GM23338 (cell line): ENCODE results near the gene CERS2. TPM values are rescaled to one million over a fixed set of nuclear protein-coding genes. Genes with fewer than 3 reads are reported as not detected.
A peak's percentile ranks its signal among the peaks of the same experiment; 100 is the strongest.

Source experiments
- ATAC-seq: fragments of 200-7000 bp; cut with Tn5 transposase; 3 replicates; pipeline ENCODE4 v1.9.1; 2020
- DNase-seq: peaks from one replicate; pipeline ENCODE4 v3.0.0-alpha.2; 2015; ENCODE audit warnings: low spot score
- H2AFZ ChIP-seq: fragments of 200-600 bp; sonication (generic); 2 replicates; pipeline ENCODE4 v1.8.0; 2016; ENCODE audit warnings: antibody characterized with exemption, mild to moderate bottlenecking, moderate library complexity
- H3F3A ChIP-seq: fragments of 200-600 bp; sonication (generic); replicated peaks from 2 replicates; pipeline ENCODE4 v1.8.0; 2017; ENCODE audit warnings: antibody characterized with exemption, mixed run types, low read depth
- H3K27ac ChIP-seq: fragments of 200-600 bp; sonication (generic); 2 replicates; pipeline ENCODE4 v1.6.1; 2016; ENCODE audit warnings: low read depth
- H3K27me3 ChIP-seq: fragments of 200-600 bp; sonication (generic); 2 replicates; pipeline ENCODE4 v1.8.0; 2016; ENCODE audit warnings: mild to moderate bottlenecking, mixed run types, moderate library complexity; ENCODE audit not compliant: insufficient read depth
- H3K36me3 ChIP-seq: fragments of 200-600 bp; sonication (generic); 2 replicates; pipeline ENCODE4 v1.8.0; 2016; ENCODE audit warnings: mild to moderate bottlenecking; ENCODE audit not compliant: insufficient read depth
- H3K4me1 ChIP-seq: fragments of 200-600 bp; sonication (generic); 2 replicates; pipeline ENCODE4 v1.8.0; 2016; ENCODE audit warnings: mild to moderate bottlenecking, moderate library complexity; ENCODE audit not compliant: insufficient read depth
- H3K4me2 ChIP-seq: fragments of 200-600 bp; sonication (generic); 2 replicates; pipeline ENCODE4 v1.7.1; 2017; ENCODE audit warnings: mixed run types
- H3K4me3 ChIP-seq: fragments of 200-600 bp; sonication (generic); 2 replicates; pipeline ENCODE4 v1.6.1; 2016; ENCODE audit warnings: mixed run types
- H3K79me2 ChIP-seq: fragments of 200-600 bp; sonication (generic); replicated peaks from 2 replicates; pipeline ENCODE4 v1.8.0; 2017; ENCODE audit warnings: mild to moderate bottlenecking; ENCODE audit not compliant: insufficient read depth
- H3K9me2 ChIP-seq: fragments of 200-600 bp; sonication (generic); 2 replicates; pipeline ENCODE4 v1.8.0; 2017; ENCODE audit not compliant: insufficient read depth
- H4K20me1 ChIP-seq: fragments of 200-600 bp; sonication (generic); replicated peaks from 2 replicates; pipeline ENCODE4 v1.8.0; 2017; ENCODE audit warnings: mild to moderate bottlenecking; ENCODE audit not compliant: insufficient read depth
- H3K27ac Mint-ChIP-seq: 2 replicates; pipeline ENCODE4 v1.8.0; 2020; ENCODE audit warnings: inconsistent platforms, mild to moderate bottlenecking, moderate library complexity, mixed read lengths
- H3K27me3 Mint-ChIP-seq: 3 replicates; pipeline ENCODE4 v1.8.0; 2022; ENCODE audit warnings: low read depth, mild to moderate bottlenecking, moderate library complexity, mixed read lengths, inconsistent platforms; ENCODE audit not compliant: insufficient read depth, poor library complexity
- H3K36me3 Mint-ChIP-seq: 3 replicates; pipeline ENCODE4 v1.8.0; 2021; ENCODE audit warnings: low read depth, mild to moderate bottlenecking, inconsistent platforms, moderate library complexity, mixed read lengths
- H3K4me1 Mint-ChIP-seq: 3 replicates; pipeline ENCODE4 v1.8.0; 2020; ENCODE audit warnings: mild to moderate bottlenecking, inconsistent platforms, mixed read lengths
- H3K4me3 Mint-ChIP-seq: 3 replicates; pipeline ENCODE4 v1.8.0; 2021; ENCODE audit warnings: moderate library complexity, mild to moderate bottlenecking, inconsistent platforms, mixed read lengths
- H3K9me3 Mint-ChIP-seq: 3 replicates; pipeline ENCODE4 v1.8.0; 2020; ENCODE audit warnings: moderate library complexity, mild to moderate bottlenecking, inconsistent platforms, mixed read lengths
- CREB1 ChIP-seq: fragments of 250-450 bp; sonication (Bioruptor Pico); IDR thresholded peaks from 2 replicates; pipeline ENCODE4 v1.5.0; 2020; ENCODE audit warnings: low read depth, mild to moderate bottlenecking, moderate library complexity
- CTCF ChIP-seq, 2 experiments: fragments of 200-600 bp in 1 of 2; sonication (generic) in 1 of 2; conservative IDR thresholded peaks; 2 replicates each; pipeline versions ENCODE4 v1.5.1 to v1.6.1; 2016 to 2017; ENCODE audit warnings: antibody characterized with exemption in 2 of 2, low read depth in 2 of 2, mild to moderate bottlenecking in 2 of 2, moderate library complexity in 1 of 2
- EZH2 ChIP-seq: fragments of 200-600 bp; sonication (generic); IDR thresholded peaks from one replicate; pipeline ENCODE4 v1.8.0; 2017; ENCODE audit warnings: antibody characterized with exemption, mild to moderate bottlenecking, low read depth; ENCODE audit not compliant: unreplicated experiment
- EZH2phosphoT487 ChIP-seq: fragments of 200-600 bp; sonication (generic); IDR thresholded peaks from one replicate; pipeline ENCODE4 v1.8.1; 2018; ENCODE audit warnings: antibody characterized with exemption; ENCODE audit not compliant: unreplicated experiment
- JUNB ChIP-seq: IDR thresholded peaks from one replicate; pipeline ENCODE4 v1.6.1; 2016; ENCODE audit warnings: antibody characterized with exemption; ENCODE audit not compliant: unreplicated experiment
- NANOG ChIP-seq: IDR thresholded peaks from 2 replicates; pipeline ENCODE4 v1.6.1; 2016; ENCODE audit warnings: antibody characterized with exemption, borderline replicate concordance
- POLR2AphosphoS5 ChIP-seq: IDR thresholded peaks from 2 replicates; pipeline ENCODE4 v1.6.1; 2016; ENCODE audit warnings: antibody characterized with exemption, low read depth
- STAT1 ChIP-seq: IDR thresholded peaks from one replicate; pipeline ENCODE4 v1.6.1; 2016; ENCODE audit warnings: antibody characterized with exemption; ENCODE audit not compliant: unreplicated experiment
- ZNF114 ChIP-seq: fragments of 250-450 bp; sonication (Bioruptor Pico); IDR thresholded peaks from 2 replicates; pipeline ENCODE4 v1.5.0; 2020; ENCODE audit warnings: mild to moderate bottlenecking, moderate library complexity
- ZNF331 ChIP-seq: fragments of 250-450 bp; sonication (Bioruptor Pico); IDR thresholded peaks from 2 replicates; pipeline ENCODE4 v1.5.0; 2020; ENCODE audit warnings: low read depth, mild to moderate bottlenecking, moderate library complexity
- ZNF462 ChIP-seq: fragments of 250-450 bp; sonication (Bioruptor Pico); IDR thresholded peaks from 2 replicates; pipeline ENCODE4 v1.5.0; 2020; ENCODE audit warnings: mild to moderate bottlenecking, moderate library complexity
- polyA plus RNA-seq: library from polyadenylated mRNA; unstranded; fragments of >200 nt; fragmentation: Nextera tagmentation; extraction: Ambion mirVana; gene quantifications from 2 replicates; pipeline ENCODE4 v1.2.1, GENCODE V29; 2016
- total RNA-seq: library from RNA; depleted of rRNA; stranded (reverse); fragments of >200 nt; shearing (Covaris generic); gene quantifications from 2 replicates; pipeline ENCODE4 v1.2.3, GENCODE V29; 2014
- TF ChIP-seq, protein P1 (sequence below): IDR thresholded peaks from 2 replicates; pipeline ENCODE4 v1.6.1; 2016; ENCODE audit warnings: antibody characterized with exemption

The CERS2 gene
- total and polyA plus RNA-seq, 2 experiments from 2014 or later = 83.3 to 120 TPM

DNA sequence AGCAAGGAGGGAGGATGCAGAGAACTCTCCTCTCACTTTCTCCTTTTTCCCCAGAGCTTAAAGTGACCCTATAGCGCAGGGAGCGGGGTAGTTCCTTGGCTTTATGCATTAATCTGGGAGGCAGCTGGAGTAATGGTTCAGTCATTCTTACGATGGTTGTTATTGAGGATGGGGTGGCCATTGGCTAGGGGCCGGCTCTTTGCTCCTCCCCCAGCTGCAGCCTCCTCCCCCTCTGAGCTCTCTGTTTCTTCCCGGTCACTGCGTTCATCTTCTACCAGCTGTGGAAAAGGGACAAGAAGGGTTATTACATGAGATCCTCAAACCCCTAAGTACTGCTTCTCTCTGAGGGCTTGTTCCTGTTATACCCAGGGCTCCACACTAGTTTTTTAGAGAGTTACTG, 8.6 kb downstream of the CERS2 start:
- Mint-ChIP-seq H3K4me1 (peaks cover 18% of the 10 kb centered on the region), H3K27me3 (peaks cover 15% of the 10 kb centered on the region), H3K4me3 (no peak overlapping the region), H3K36me3 (peaks cover 82% of the 10 kb centered on the region), H3K27ac (no peak overlapping the region), H3K9me3 (no peaks in the 10 kb centered on the region; the same call in 2 of the 3 replicates)
- Histone ChIP-seq H3K27me3 (no peaks in the 10 kb centered on the region), H3K4me3 (no peak overlapping the region), H3K4me1 (peaks cover 11% of the 10 kb centered on the region), H3K9me2 (no peaks in the 10 kb centered on the region), H3K27ac (no peak overlapping the region), H3K36me3 (peaks cover 51% of the 10 kb centered on the region), H3K79me2 (peaks cover 27% of the 10 kb centered on the region), H4K20me1 (peaks cover 27% of the 10 kb centered on the region), H2AFZ (no peak overlapping the region), H3K4me2 (no peak overlapping the region), H3F3A (peaks cover 34% of the 10 kb centered on the region)
- no peak for DNase-seq
- peak; percentile 29 for ATAC-seq
- TF ChIP-seq NANOG (no peak), JUNB (no peak)

- Histone ChIP-seq H3F3A (peaks cover 34% of the 10 kb centered on the region), H4K20me1 (peaks cover 26% of the 10 kb centered on the region), H3K79me2 (peaks cover 23% of the 10 kb centered on the region), H2AFZ (no peak overlapping the region), H3K9me2 (no peaks in the 10 kb centered on the region), H3K27me3 (no peaks in the 10 kb centered on the region), H3K4me1 (peaks cover 7% of the 10 kb centered on the region), H3K36me3 (peaks cover 51% of the 10 kb centered on the region), H3K4me3 (no peak overlapping the region), H3K4me2 (no peak overlapping the region), H3K27ac (no peak overlapping the region)
- Mint-ChIP-seq H3K4me1 (peaks cover 14% of the 10 kb centered on the region), H3K27ac (no peak overlapping the region), H3K27me3 (peaks cover 15% of the 10 kb centered on the region), H3K4me3 (no peak overlapping the region), H3K9me3 (no peaks in the 10 kb centered on the region; the same call in 2 of the 3 replicates), H3K36me3 (peaks cover 86% of the 10 kb centered on the region)
- ATAC-seq (no peak), DNase-seq (no peak)
- no peak for TF ChIP-seq EZH2
- TF ChIP-seq, protein P1, sequence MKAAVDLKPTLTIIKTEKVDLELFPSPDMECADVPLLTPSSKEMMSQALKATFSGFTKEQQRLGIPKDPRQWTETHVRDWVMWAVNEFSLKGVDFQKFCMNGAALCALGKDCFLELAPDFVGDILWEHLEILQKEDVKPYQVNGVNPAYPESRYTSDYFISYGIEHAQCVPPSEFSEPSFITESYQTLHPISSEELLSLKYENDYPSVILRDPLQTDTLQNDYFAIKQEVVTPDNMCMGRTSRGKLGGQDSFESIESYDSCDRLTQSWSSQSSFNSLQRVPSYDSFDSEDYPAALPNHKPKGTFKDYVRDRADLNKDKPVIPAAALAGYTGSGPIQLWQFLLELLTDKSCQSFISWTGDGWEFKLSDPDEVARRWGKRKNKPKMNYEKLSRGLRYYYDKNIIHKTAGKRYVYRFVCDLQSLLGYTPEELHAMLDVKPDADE = no peak
- no peak for TF ChIP-seq EZH2phosphoT487
- TF ChIP-seq CTCF (conservative IDR thresholded peaks at IDR 0.05; ENCODE audit: low read depth in 2 of 2) = no peak
- no peak for TF ChIP-seq ZNF114
- TF ChIP-seq POLR2AphosphoS5 = no peak
- TF ChIP-seq CREB1 (CRISPR knock-in tag) = no peak
- TF ChIP-seq STAT1 = no peak
- no peak for TF ChIP-seq JUNB
- no peak for TF ChIP-seq ZNF462 (CRISPR knock-in tag)
- TF ChIP-seq ZNF331 (CRISPR knock-in tag) = no peak
- TF ChIP-seq NANOG = no peak
Observed at GRCh38 chr1:150965605-150966004, 9.0 kb downstream of the CERS2 start.
